SW 1271 (cell line): ENCODE data around the gene YPEL2.

Experiments used
- DNase-seq, 2 experiments: peaks; one replicate each; lab custom pipeline; 2025; lab: John Stamatoyannopoulos, UW

The YPEL2 gene

DNA sequence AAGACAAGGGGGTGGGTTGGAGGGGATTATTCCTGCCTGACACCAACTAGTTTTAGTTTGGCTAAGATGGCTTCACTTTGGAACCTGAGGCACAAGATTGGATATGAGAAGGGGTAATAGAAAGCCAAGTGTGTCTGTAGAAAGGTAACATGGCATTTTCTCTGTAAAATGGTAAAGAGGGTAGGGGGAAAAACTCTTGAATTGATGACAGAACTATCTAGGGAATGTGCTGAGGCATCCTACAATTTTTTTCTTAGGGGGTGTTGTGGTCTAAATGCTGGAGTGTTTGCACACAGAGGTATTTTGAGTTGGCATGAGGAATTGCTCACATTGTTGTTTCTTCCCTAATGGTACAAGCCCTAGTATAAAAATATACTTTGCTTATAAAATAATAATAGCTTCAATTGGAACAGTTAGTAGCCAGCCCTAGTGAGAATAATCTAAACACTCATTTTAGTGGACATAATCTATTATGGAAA, 25.8 kb downstream of the YPEL2 start:
- no peak for DNase-seq

DNA sequence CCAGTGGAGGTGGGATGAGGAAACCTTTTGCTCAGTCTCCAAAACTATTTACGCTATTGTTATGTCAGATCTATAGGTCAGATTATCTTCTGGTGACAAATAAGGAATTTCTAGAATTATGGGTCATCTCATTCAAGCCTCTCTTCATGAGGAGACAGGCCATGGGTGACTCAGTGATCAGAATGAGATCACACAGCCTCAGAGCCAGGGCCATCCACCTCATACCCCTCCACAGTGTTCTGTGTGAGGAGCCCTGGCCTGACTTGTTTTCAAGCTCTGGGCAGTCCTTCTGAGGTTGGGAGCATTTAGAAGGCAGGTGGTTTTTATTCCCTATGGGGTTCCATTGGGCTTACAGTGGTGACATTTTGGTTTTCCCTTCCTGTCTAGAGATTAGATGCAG, 26.5 kb downstream of the YPEL2 start:
- DNase-seq: no peak

- DNase-seq: no peak
Observed at GRCh38 chr17:59361386-59361785, 29.9 kb downstream of the YPEL2 start.

- DNase-seq: no peak
Observed at GRCh38 chr17:59361916-59362810, 30.7 kb downstream of the YPEL2 start.

GRCh38 chr17:59362811-59363205, 31.4 kb downstream of the YPEL2 start:
- DNase-seq: no peak

- DNase-seq: no peak
Observed at GRCh38 chr17:59365383-59365981, 34.0 kb downstream of the YPEL2 start.

GRCh38 chr17:59366040-59366757, 34.7 kb downstream of the YPEL2 start:
- no peak for DNase-seq

DNA sequence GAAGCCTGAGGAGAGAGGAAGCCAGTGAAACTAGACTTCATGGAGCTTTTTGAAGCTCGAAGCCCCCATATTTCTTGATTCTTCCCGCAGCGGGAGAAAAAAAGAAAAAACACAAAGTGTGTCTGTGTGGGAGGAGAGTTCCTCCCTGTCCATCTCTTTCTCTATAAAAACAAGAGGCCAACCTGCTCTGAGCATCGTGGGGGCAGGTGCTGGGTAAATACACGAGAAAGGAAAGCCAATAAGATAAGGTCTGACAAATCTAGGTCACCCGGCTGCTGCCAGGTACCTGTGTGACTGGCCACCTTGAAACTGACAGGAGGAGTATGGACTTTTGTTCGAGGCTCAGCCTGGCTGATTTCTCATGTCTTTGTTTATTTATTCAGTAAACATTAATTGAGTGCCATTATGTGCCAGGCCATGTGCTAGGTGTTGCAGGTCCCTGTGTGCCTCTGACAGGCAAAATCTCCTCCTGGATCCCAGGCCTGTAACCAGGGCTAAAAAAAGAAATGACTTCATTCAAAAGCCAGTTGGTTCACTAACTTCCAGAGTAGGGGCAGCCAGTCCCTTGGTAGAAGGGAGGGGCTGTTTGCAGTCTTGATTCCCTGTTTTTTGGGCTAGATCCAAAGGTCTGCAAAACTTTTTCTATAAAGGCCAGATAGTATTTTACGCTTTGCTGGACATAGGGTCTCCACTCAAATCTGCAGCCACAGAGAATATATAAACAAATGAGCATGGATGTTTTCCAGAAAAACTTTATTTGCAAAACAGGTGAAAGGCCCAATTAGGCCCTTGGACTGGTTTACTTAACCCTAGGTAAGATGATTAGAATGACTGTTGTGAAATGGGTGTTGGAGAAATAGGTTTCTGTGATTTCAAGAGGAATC, 35.6 kb downstream of the YPEL2 start:
- DNase-seq: no peak

DNA sequence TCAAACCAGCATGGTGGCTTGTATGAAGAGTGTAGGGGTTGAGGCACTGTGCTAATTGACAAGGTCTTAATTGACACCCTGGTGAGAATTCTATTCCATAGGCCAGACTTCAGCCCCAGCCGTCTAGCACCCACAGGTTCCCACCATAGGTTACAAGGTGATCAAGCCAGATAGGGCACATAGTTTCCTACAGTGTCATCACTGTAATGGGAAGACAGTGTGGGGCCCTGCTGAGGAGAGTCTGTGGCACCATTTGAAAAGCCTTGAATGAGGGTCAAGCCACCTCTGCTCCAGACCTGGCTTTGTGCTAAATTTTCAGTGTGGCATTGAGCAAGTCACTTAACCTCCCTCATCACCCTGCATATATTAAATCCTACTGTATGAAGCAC, 36.2 kb downstream of the YPEL2 start:
- no peak for DNase-seq

- no peak for DNase-seq
Observed at GRCh38 chr17:59368218-59368857, 36.9 kb downstream of the YPEL2 start.

DNA sequence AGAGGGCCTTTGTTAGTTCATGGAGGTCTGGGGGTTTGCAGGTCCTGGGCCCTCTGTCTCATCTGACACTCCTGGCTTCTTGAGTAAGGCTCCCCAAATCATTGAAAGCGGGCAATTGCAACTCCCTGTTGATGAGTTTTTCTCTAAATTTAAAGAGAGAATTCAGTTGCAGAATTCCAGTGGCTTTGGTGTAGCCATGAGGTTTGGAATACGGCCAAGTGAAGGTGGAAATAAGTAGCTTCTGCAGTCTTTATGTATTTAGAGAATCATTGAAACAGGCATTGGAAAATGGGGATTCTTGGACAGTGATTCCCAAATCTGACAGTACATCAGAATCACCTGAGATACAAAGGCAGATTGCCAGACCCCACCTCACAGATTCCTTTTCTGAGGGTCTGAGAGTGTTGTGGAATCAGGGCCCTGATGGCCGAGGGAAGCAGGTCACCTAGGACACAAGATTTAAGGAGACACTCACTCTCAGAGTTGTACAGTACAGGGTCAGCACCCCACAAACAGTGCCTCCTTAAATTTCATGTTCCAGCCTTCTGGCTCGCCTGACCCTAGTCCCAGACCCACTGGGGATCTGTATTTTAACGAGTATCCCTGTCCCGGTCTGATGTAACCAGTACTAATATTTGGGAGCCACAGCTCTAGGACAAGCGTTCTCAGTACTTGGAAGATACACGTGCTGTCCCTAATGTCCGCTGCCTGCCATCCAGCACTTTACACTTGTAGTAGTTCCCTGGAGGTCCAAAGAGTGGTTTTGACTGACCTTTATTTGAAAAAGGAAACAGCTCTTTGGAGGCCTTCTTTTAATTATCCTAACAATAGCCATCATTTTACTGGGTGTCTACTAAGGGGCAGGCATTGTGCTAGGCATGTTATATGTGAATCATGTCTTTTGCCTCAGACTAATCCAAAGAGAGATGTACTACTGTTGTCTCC, 37.8 kb downstream of the YPEL2 start:
- no peak for DNase-seq

DNA sequence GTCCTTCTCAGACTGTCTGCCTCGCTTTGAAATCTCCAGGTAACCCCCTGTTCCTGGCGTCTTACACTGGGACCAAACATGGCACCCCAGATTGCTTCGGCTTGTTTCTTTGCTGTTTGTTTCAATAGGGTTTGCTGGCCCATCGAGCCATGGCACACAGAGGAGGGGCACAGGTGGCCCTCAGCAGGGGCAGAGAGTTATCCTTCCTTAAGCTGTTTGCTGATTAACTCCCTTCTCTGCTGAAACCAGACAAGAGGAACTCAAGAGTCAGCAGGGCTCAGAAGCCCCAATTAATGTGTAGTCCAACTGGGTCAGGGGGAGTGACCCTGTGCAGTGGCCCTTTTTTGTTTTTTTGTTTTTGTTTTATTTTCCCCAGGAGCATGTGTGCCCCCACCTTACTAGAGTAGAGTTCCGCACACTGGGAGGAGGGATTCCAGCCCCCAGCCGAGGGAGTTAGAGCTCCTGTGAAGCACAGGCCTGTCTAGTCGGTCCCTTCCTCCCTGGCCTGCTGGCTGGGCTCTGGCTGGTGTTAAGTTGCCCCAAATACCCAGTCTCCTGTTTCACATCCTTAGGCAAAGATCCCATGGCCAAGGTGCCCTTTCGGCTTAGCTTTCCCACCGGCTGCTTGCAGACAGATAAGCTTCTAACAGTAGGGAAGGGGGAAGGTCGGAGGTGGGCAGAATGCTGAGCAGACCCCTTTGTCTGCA, 39.3 kb downstream of the YPEL2 start:
- no peak for DNase-seq

- no peak for DNase-seq
Observed at GRCh38 chr17:59371416-59372100, 40.1 kb downstream of the YPEL2 start.

GRCh38 chr17:59372138-59372751, 40.8 kb downstream of the YPEL2 start:
- DNase-seq: no peak

GRCh38 chr17:59373882-59374495, 42.5 kb downstream of the YPEL2 start:
- DNase-seq: no peak

GRCh38 chr17:59374612-59375011, 43.2 kb downstream of the YPEL2 start:
- no peak for DNase-seq

- no peak for DNase-seq
Observed at GRCh38 chr17:59375857-59376256, 44.4 kb downstream of the YPEL2 start.

GRCh38 chr17:59376506-59376905, 45.1 kb downstream of the YPEL2 start:
- DNase-seq: no peak
